Epithelial cell of proximal tubule (primary cell): Measurements from ENCODE around the gene SLC37A2. TPM values are rescaled to one million over a fixed set of nuclear protein-coding genes. Genes with fewer than 3 reads are reported as not detected.

Source experiments
- DNase-seq: peaks from one replicate; pipeline ENCODE4 v3.0.0-alpha.2; 2011; ENCODE audit warnings: low read depth
- H3K4me3 ChIP-seq: 2 replicates; pipeline ENCODE4 v1.5.1; 2011; ENCODE audit warnings: low read depth, mild to moderate bottlenecking, low read length
- total RNA-seq: library from RNA; depleted of rRNA; stranded (reverse); fragments of >200 nt; gene quantifications from 2 replicates; pipeline ENCODE4 v1.2.3, GENCODE V29; 2015
- TF ChIP-seq, protein P1 (sequence below): conservative IDR thresholded peaks from 2 replicates; pipeline ENCODE4 v1.5.1; 2012; ENCODE audit warnings: low read depth, mild to moderate bottlenecking, low read length

The SLC37A2 gene
- total RNA-seq, 1 donor from 2014 or later = 2.7 TPM

DNA sequence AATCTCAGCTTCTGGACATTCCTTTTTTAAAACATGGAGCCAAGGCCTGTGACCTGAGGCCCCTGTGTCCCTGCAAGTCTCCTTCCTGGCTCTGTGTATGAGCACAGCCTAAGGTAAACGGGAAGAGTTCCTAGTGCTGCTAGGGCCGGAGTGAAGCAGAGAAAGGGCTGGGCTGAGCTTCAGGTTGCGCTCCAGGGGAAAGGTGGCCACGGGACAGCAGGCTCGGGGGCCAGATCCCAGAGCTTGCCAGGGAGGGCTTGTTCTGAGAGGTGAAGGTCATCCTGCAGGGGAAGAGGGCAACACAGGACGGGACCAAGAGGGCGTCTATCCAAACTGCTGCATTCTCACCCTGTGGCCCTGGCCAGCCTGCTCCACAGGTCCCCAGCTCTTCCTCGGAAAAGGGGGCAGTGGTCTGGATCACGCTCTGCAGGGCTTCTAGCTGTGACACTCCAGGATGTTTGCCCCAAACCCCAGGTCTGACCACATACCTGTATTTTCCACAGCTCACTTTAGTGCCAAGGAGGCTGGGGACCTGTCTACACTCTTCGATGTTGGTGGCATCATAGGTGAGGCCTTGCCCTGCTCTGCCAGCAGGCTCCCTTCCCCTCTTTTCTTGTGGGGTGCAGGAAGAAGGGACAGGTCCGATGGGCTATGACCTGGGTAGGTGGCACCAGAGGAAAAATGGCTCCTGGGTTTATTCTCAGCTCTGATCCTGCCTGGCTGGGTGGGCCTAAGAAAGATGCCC lies 20.4 kb downstream of the SLC37A2 start:
- TF ChIP-seq, protein P1, sequence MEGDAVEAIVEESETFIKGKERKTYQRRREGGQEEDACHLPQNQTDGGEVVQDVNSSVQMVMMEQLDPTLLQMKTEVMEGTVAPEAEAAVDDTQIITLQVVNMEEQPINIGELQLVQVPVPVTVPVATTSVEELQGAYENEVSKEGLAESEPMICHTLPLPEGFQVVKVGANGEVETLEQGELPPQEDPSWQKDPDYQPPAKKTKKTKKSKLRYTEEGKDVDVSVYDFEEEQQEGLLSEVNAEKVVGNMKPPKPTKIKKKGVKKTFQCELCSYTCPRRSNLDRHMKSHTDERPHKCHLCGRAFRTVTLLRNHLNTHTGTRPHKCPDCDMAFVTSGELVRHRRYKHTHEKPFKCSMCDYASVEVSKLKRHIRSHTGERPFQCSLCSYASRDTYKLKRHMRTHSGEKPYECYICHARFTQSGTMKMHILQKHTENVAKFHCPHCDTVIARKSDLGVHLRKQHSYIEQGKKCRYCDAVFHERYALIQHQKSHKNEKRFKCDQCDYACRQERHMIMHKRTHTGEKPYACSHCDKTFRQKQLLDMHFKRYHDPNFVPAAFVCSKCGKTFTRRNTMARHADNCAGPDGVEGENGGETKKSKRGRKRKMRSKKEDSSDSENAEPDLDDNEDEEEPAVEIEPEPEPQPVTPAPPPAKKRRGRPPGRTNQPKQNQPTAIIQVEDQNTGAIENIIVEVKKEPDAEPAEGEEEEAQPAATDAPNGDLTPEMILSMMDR = no peak
- no peak overlapping the region for H3K4me3 ChIP-seq
- DNase-seq = no peak

DNA sequence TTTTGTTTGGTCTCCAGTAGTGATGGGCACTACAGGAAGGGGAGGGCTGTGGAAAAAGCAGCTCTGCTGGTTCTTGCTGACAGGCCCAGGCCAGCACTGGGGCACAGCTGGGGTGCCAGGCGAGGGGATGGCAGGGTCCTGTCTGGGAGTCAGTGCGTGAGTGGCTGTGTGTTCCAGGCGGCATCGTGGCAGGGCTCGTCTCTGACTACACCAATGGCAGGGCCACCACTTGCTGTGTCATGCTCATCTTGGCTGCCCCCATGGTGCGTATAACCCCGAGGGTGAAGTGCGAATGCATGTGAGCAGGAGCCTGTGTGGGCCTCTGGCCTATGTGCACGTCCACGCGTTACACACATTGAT lies 20.9 kb downstream of the SLC37A2 start:
- no peak overlapping the region for H3K4me3 ChIP-seq

DNA sequence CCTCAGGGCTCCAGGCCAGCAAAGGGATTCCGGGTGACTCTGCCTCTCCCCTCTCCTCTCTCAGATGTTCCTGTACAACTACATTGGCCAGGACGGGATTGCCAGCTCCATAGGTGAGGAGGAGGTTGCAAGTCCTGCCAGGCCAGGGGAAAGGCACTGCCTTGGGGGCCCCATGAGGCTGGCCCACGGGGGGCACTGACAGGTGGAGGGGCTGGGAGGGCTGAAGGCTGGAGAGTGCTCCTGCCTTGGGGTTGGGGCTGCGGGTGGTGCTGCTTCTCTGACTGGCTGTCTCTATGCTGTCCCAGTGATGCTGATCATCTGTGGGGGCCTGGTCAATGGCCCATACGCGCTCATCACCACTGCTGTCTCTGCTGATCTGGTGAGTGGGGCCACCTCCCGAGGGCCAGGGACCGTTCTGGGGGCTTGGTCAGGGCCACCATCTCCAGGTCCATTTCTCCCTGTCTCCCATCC lies 21.7 kb downstream of the SLC37A2 start:
- DNase-seq = no peak
- TF ChIP-seq, protein P1 = no peak
- H3K4me3 ChIP-seq = no peak overlapping the region

More for the DNA sequence above, 20.9 kb downstream of the SLC37A2 start:
- TF ChIP-seq, protein P1 = no peak
- DNase-seq = no peak

DNA sequence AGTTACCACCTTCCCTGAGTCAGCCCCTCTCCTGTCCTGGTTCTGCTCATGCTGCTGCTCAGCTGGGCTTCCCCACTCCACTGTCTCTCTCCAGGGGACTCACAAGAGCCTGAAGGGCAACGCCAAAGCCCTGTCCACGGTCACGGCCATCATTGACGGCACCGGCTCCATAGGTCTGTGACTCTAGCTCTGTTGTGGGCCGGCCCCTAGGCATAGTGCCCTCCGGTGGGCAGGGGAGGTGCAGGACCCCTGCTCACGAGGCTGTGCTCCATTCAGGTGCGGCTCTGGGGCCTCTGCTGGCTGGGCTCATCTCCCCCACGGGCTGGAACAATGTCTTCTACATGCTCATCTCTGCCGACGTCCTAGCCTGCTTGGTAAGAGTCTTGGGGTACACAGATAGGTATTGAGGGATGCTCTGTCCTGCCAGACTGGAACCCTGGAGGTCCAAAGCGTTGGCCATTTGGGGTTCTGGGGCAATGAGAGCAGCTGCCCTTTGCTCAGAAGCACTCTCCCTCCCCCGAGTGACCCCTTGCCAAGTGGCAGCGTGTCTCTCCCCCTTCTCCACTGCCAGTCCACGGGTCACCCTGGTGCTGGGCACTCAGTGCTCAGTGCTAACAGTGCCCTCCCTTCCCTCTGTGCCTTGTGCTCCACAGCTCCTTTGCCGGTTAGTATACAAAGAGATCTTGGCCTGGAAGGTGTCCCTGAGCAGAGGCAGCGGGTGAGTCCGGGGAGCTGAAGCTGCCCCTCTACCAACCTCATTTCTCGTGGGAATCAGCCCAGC lies 22.4 kb downstream of the SLC37A2 start:
- no peak for DNase-seq
- H3K4me3 ChIP-seq = no peak overlapping the region
- TF ChIP-seq, protein P1 = no peak

DNA sequence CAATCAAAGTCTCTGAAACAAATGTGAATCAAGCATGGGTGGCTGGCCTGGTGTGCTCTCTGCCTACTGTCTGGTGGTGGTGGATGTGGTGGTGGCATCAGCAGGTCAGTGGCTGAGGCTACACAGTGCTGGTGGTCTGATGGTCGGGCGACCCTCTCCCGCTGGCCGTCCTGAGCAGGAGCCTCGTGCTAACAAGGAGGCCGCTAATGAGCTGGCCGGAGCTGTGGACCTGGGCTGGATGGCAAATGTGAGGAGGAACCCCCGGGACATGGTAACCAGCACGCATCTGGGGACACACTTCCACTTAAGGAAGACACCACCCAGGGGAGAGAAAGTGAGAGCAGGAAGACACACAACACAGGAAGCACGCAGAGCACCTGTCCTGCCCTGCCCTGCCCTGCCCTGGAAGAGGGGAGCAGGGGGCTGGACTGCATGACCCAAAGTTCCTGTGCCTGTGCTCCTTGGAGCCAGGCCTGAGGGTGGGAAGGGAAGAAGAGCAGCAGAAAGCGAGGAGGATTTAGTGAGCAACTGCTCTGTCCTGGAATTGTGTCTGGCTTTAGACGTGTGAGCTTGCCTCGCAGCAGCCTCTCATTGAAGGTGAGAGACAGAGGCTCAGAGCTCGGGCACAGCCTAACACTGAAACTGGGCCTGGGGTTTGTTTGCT lies 23.7 kb downstream of the SLC37A2 start:
- no peak for DNase-seq
- TF ChIP-seq, protein P1 = no peak
- no peak overlapping the region for H3K4me3 ChIP-seq

DNA sequence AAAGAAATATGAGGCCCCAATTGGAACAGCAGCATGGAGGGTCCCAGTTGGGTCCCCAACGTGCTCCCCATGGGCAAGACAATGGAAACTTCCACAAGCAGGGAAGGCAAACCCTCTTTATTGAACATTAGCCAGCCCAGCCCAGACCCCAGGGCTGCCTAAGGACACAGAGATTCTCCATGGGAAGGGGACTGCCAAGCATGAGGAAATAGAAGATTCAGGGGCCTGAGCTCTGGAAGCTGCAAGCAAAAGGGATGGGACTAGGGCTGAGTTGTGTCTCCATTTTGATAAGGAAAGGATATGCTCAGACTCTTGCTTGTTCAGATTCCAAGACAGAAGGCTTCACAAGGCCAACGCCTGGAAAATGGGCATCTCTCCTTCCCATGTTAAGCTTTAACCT lies 25.0 kb downstream of the SLC37A2 start:
- no peak for DNase-seq
- TF ChIP-seq, protein P1 = no peak
- H3K4me3 ChIP-seq = no peak overlapping the region
